Hypothalamus (tissue), 51 donors: ENCODE results near the gene NBPF12.
A peak's percentile ranks its signal among the peaks of the same experiment; 100 is the strongest.
"Not testable (repeated sequence)": the region's sequence is repeated elsewhere in the genome, so short reads cannot be mapped to it uniquely, and the experiment has no call there.

Source experiments
- DNase-seq, 51 donors: peaks; one replicate each; lab custom pipeline; 2025; lab: John Stamatoyannopoulos, UW

Gene NBPF12

GRCh38 chr1:146985855-146986254, 47.7 kb downstream of the NBPF12 start:
- not testable (repeated sequence) for DNase-seq

DNA sequence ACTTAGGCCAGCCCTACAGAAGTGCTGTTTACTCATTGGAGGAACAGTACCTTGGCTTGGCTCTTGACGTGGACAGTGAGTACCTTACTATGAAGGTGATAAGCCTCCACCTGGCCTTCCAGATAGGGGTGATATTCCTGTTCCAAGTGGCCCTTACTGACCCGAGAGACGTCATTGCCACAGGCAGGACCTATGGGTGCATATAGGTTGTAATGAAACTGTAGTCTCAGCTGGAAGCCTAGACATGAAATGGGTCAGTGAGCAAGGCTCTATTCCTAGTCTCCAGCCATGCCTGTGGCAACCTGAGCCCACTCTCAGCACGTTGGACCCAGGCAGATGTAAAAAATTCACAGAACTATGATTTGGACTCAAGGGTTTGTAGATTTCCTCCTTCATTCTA, 48.3 kb downstream of the NBPF12 start:
- not testable (repeated sequence) for DNase-seq

DNA sequence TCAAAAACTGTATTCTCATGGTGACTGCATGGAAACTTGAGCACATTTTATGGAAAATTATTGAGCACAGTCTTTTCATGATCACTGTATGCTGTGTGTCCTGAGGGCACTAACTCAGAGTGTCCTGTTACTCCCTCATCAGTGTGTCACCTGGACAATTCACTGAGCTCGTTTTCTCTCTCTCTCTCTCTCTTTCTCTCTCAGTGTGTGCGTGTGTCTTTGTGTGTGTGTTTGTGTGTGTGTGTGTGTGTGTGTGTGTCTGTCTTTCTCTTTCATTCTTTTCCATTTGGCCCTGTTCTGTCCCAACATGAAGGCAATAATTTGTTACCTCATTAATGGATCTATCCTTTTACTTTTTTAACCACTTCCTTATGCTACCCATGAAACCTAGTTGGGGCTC, 49.4 kb downstream of the NBPF12 start:
- not testable (repeated sequence) for DNase-seq

- DNase-seq: peak in 3 of 51 donors; percentile 1 to 4 (median 1)
Measured at GRCh38 chr1:146989455-146989854, 51.3 kb downstream of the NBPF12 start.

DNA sequence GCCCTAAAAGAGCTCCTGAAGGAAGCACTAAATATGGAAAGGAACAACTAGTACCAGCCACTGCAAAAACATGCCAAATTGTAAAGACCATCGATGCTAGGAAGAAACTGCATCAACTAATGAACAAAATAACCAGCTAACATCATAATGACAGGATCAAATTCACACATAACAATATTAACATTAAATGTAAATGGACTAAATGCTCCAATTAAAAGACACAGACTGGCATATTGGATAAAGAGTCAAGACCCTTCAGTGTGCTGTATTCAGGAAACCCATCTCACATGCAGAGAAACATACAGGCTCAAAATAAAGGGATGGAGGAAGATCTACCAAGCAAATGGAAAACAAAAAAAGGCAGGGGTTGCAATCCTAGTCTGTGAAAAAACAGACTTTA, 70.4 kb downstream of the NBPF12 start:
- not testable (repeated sequence) for DNase-seq

GRCh38 chr1:147026975-147027374, 88.9 kb downstream of the NBPF12 start:
- DNase-seq: not testable (repeated sequence)

GRCh38 chr1:147030066-147030653, 92.0 kb downstream of the NBPF12 start:
- DNase-seq: peak in 1 of 51 donors; percentile 0

GRCh38 chr1:147039916-147040315, 101.8 kb downstream of the NBPF12 start:
- no peak for DNase-seq

GRCh38 chr1:147042891-147043290, 104.8 kb downstream of the NBPF12 start:
- not testable (repeated sequence) for DNase-seq

GRCh38 chr1:147044511-147044910, 106.4 kb downstream of the NBPF12 start:
- DNase-seq: not testable (repeated sequence)
